ENCODE measurements around the gene IGSF21. TPM values are rescaled to one million over a fixed set of nuclear protein-coding genes. Genes with fewer than 3 reads are reported as not detected.

IGSF21 gene
- total RNA-seq, 4 donors from 2014 or later, result 0.68 to 3.5 (median 1.3) TPM

DNA sequence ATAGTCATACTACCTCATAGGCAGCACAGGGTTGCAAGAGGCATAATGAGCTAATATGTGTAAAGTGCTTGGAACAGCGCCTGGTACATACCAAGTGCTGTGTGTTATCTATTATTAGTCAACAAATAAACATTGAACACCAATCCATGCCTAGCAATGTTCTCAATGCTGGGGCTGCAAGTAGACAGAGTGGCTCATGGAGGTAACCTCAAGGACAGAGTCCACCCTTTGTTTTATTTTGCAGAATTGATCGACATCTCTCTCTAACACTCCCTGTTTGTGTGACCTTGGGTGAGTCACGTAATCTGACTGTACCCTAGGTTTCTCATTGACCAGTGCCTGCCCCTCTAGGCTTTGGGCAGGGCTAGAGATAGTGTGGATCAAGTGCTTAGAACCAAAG is 209.2 kb downstream of the IGSF21 start:
- no peak overlapping the region for H3K4me3 ChIP-seq
- no peaks in the 10 kb centered on the region for H3K4me1 ChIP-seq
- DNase-seq (ENCODE audit: low spot score in 2 of 2), result no peak
- H3K9me3 ChIP-seq, result no peaks in the 10 kb centered on the region
- peaks cover 11% of the 10 kb centered on the region for H3K27me3 ChIP-seq
- TF ChIP-seq POLR2AphosphoS5 (IDR thresholded peaks at IDR 0.05) (no peak), POLR2A (IDR thresholded peaks at IDR 0.05) (no peak), EP300 (IDR thresholded peaks at IDR 0.05) (no peak)
- TF ChIP-seq, protein P1, sequence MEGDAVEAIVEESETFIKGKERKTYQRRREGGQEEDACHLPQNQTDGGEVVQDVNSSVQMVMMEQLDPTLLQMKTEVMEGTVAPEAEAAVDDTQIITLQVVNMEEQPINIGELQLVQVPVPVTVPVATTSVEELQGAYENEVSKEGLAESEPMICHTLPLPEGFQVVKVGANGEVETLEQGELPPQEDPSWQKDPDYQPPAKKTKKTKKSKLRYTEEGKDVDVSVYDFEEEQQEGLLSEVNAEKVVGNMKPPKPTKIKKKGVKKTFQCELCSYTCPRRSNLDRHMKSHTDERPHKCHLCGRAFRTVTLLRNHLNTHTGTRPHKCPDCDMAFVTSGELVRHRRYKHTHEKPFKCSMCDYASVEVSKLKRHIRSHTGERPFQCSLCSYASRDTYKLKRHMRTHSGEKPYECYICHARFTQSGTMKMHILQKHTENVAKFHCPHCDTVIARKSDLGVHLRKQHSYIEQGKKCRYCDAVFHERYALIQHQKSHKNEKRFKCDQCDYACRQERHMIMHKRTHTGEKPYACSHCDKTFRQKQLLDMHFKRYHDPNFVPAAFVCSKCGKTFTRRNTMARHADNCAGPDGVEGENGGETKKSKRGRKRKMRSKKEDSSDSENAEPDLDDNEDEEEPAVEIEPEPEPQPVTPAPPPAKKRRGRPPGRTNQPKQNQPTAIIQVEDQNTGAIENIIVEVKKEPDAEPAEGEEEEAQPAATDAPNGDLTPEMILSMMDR (IDR thresholded peaks at IDR 0.05), result no peak
- no peak overlapping the region for H3K27ac ChIP-seq
- H3K36me3 ChIP-seq, result no peaks in the 10 kb centered on the region
- WGBS, result 69% methylated on average over 3 of the region's 3 CpGs

DNA sequence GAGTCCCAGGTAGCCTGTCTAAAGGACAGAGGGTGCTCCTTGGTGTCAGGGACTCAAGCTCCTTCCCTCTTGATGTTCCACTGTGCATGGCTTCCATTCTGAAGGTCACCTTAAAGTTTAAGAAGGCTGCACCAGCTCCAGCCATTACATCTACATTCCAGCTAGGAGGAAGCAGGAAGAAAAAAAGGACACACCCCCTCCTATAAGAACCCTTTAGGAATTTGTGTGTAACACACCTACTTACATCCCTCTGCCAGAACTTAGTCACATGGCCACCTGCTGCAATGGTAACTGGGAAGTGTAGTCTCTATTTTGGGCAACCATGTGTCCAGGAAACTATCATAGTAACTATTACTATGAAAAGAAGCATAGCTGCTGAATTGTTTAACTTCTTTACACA is 211.5 kb downstream of the IGSF21 start:
- Histone ChIP-seq H3K27me3 (peaks cover 31% of the 10 kb centered on the region), H3K36me3 (no peaks in the 10 kb centered on the region), H3K9me3 (no peaks in the 10 kb centered on the region), H3K4me3 (no peak overlapping the region), H3K4me1 (no peaks in the 10 kb centered on the region), H3K27ac (no peak overlapping the region)
- no peak for DNase-seq (ENCODE audit: low spot score in 2 of 2)
- TF ChIP-seq, protein P1 (IDR thresholded peaks at IDR 0.05), result no peak
- TF ChIP-seq POLR2AphosphoS5 (IDR thresholded peaks at IDR 0.05) (no peak), EP300 (IDR thresholded peaks at IDR 0.05) (no peak), POLR2A (IDR thresholded peaks at IDR 0.05) (no peak)

DNA sequence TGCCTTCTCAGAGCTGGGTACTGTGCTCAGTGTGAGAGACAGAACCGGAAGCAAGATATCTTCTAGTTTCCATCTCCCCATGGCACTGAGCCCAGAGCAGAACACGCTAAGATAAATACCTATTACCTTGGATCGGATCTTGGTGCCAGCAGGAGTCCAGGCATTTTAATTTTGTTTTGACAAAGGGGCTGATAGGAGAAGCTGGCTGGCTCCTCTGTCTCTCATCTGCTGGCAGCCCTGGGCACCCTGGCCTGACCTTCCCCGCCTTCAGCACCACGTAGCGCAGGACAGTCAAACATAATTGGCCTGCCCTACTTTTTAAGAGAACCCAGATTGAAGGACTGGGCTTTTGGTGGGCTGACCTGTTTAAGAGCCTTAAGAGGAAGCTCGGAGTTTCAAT is 212.5 kb downstream of the IGSF21 start:
- 41% methylated on average over 7 of the region's 7 CpGs for WGBS
- Histone ChIP-seq H3K4me3 (no peak overlapping the region), H3K9me3 (no peaks in the 10 kb centered on the region), H3K27me3 (peaks cover 29% of the 10 kb centered on the region), H3K4me1 (no peaks in the 10 kb centered on the region), H3K27ac (no peak overlapping the region), H3K36me3 (no peaks in the 10 kb centered on the region)
- TF ChIP-seq POLR2AphosphoS5 (IDR thresholded peaks at IDR 0.05), result no peak
- no peak for TF ChIP-seq EP300 (IDR thresholded peaks at IDR 0.05)
- TF ChIP-seq, protein P1 (IDR thresholded peaks at IDR 0.05), result no peak
- TF ChIP-seq POLR2A (IDR thresholded peaks at IDR 0.05), result no peak
- DNase-seq (ENCODE audit: low spot score in 2 of 2), result no peak

DNA sequence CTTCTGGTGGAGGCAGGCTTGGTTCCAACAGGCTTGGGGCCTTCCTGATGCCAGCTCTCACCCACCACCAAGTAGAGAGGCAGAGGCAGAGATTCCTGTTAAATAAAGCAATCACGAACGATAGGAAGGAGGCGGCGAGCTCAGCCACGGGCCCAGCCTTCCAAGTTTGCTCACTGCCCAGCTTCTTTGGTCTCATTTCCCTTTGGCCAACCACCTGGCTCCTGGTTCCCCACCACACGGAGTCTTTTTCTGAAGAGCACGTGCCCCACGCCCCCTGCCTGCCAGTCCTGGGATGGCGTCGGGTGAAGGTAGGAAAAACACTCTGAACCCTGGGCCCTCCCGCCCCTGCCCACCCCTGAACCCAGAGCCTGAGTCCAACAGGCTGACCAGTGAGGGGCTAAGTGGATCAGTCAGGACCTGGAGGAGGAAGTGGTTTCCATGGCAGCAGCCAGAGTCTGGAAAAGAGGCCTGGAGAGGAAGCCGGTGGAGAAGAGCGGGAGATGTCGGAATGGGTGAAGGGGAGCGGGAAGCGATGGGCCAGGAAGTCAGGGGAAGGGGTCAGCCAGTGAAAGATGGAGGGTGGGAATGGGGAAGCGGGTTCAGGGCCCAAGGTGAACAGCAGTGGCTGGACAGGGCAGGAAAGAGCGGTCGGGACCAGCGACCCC is 214.9 kb downstream of the IGSF21 start:
- WGBS, result 68% methylated on average over 20 of the region's 20 CpGs

DNA sequence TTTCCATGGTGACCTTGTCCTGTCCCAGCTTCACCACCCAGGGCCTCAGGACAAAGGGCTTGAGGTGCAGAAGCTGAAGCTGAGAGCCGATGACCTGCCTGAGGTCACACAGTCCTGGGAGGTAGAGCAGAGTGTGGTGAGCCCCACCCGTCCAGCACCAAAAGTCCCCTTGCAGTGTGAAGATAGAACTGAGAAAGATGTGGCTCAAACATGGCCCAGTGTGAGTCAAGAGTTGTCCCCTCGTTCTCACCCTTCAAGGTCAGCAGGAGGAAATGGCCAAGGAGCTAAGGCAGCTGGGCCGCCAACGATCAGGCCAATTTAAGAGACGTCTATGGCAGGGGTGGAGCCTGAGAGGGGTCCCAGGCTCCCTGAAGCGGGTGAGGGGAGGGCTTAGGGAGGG is 215.7 kb downstream of the IGSF21 start:
- DNase-seq (ENCODE audit: low spot score in 2 of 2), result no peak
- H3K4me1 ChIP-seq, result peaks cover 10% of the 10 kb centered on the region
- TF ChIP-seq EP300 (IDR thresholded peaks at IDR 0.05) (no peak), POLR2AphosphoS5 (IDR thresholded peaks at IDR 0.05) (no peak)
- TF ChIP-seq, protein P1 (IDR thresholded peaks at IDR 0.05), result no peak
- H3K36me3 ChIP-seq, result no peaks in the 10 kb centered on the region
- 71% methylated on average over 6 of the region's 7 CpGs for WGBS
- H3K27ac ChIP-seq, result no peak overlapping the region
- H3K27me3 ChIP-seq, result peaks cover 25% of the 10 kb centered on the region
- H3K9me3 ChIP-seq, result no peaks in the 10 kb centered on the region
- no peak overlapping the region for H3K4me3 ChIP-seq

More for the DNA sequence above, 214.9 kb downstream of the IGSF21 start:
- Histone ChIP-seq H3K36me3 (no peaks in the 10 kb centered on the region), H3K4me1 (peaks cover 10% of the 10 kb centered on the region), H3K4me3 (no peak overlapping the region), H3K27me3 (peaks cover 25% of the 10 kb centered on the region), H3K9me3 (no peaks in the 10 kb centered on the region), H3K27ac (no peak overlapping the region)
- TF ChIP-seq POLR2AphosphoS5 (IDR thresholded peaks at IDR 0.05) (no peak), POLR2A (IDR thresholded peaks at IDR 0.05) (no peak), EP300 (IDR thresholded peaks at IDR 0.05) (no peak)
- TF ChIP-seq, protein P1 (IDR thresholded peaks at IDR 0.05), result no peak
- no peak for DNase-seq (ENCODE audit: low spot score in 2 of 2)

Data from suprapubic skin (tissue), 4 donors.